ENCODE data around the gene TLDC2.

DNA sequence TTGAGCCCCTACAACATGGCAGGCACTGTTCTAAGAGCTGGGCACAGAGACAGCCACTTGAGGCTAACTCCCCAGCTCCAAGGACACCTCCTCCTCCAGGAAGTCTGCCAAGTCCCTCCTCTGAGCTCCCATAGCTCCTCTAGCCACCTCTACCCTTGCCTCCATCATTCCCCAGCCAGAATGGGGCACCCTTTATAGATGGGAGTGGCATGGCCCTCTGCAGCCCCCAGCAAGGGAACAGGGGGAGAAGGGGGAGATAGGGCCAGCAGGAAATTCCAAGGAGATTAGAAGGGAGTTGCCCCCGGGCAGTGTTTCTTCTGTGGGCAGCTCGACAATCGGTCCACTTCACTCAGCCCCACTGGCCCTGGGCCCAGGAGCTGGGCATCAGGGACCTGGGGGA is 19.7 kb upstream of the TLDC2 start:
- TF ChIP-seq POLR2AphosphoS5 (IDR thresholded peaks at IDR 0.05; ENCODE audit: low read depth, low read length) (no peak), FOXP2 (optimal IDR thresholded peaks at IDR 0.05; ENCODE audit: borderline replicate concordance, extremely low read depth, extremely low read length, insufficient read depth) (no peak), SIN3A (IDR thresholded peaks at IDR 0.05; ENCODE audit: borderline replicate concordance, insufficient read depth, low read length) (no peak)

Data from PFSK-1 (cell line).